HepG2 (cell line): ENCODE measurements around the gene IFI35. TPM values are rescaled to one million over a fixed set of nuclear protein-coding genes. Genes with fewer than 3 reads are reported as not detected.
A peak's percentile ranks its signal among the peaks of the same experiment; 100 is the strongest.

Experiments
- BRF2 ChIP-seq: sonication (generic); formaldehyde crosslinking; IDR thresholded peaks from 2 replicates; pipeline ENCODE4 v1.8.1; 2022; ENCODE audit warnings: mild to moderate bottlenecking, missing genetic modification reagents
- CEBPG ChIP-seq: IDR thresholded peaks from 2 replicates; pipeline ENCODE4 v1.6.1; 2016
- ESRRA ChIP-seq: sonication (generic); formaldehyde crosslinking; IDR thresholded peaks from 2 replicates; pipeline ENCODE4 v1.5.1; 2020; ENCODE audit warnings: mild to moderate bottlenecking, low read depth, missing genetic modification reagents
- FOSL2 ChIP-seq: sonication (generic); formaldehyde crosslinking; IDR thresholded peaks from 2 replicates; pipeline ENCODE4 v1.4.0; 2020; ENCODE audit warnings: missing genetic modification reagents
- KDM1A ChIP-seq: IDR thresholded peaks from 2 replicates; pipeline ENCODE4 v1.6.1; 2016; ENCODE audit warnings: missing compliant biosample characterization
- MTERF4 ChIP-seq: sonication (generic); formaldehyde crosslinking; IDR thresholded peaks from 2 replicates; pipeline ENCODE4 v1.8.0; 2023; ENCODE audit warnings: mild to moderate bottlenecking, missing genetic modification reagents
- MXD1 ChIP-seq: sonication (generic); formaldehyde crosslinking; IDR thresholded peaks from 2 replicates; pipeline ENCODE4 v1.4.0; 2020; ENCODE audit warnings: mild to moderate bottlenecking, missing genetic modification reagents
- NPAS2 ChIP-seq: sonication (generic); formaldehyde crosslinking; IDR thresholded peaks from 2 replicates; pipeline ENCODE4 v1.8.0; 2022; ENCODE audit warnings: mild to moderate bottlenecking, missing genetic modification reagents, borderline replicate concordance
- NR2F6 ChIP-seq, 2 experiments: IDR thresholded peaks; 2 replicates each; pipeline ENCODE4 v1.6.1; 2016; ENCODE audit warnings: antibody characterized with exemption in 1 of 2, mild to moderate bottlenecking in 1 of 2
- PAWR ChIP-seq: sonication (generic); formaldehyde crosslinking; IDR thresholded peaks from 2 replicates; pipeline ENCODE4 v1.4.0; 2020; ENCODE audit warnings: missing genetic modification reagents, mild to moderate bottlenecking, borderline replicate concordance
- POLR2G ChIP-seq: fragments of 200-400 bp; formaldehyde crosslinking; IDR thresholded peaks from 2 replicates; pipeline ENCODE4 v1.6.1; 2018; ENCODE audit warnings: mild to moderate bottlenecking, low read depth, low read length, moderate library complexity
- SIX1 ChIP-seq: sonication (generic); formaldehyde crosslinking; IDR thresholded peaks from 2 replicates; pipeline ENCODE4 v1.4.0; 2020; ENCODE audit warnings: missing genetic modification reagents, borderline replicate concordance
- SMAD3 ChIP-seq: sonication (generic); formaldehyde crosslinking; IDR thresholded peaks from 2 replicates; pipeline ENCODE4 v1.4.0; 2020; ENCODE audit warnings: missing genetic modification reagents
- ZGPAT ChIP-seq: IDR thresholded peaks from 2 replicates; pipeline ENCODE4 v1.6.1; 2016; ENCODE audit warnings: mild to moderate bottlenecking
- ZMYM3 ChIP-seq: sonication (generic); formaldehyde crosslinking; IDR thresholded peaks from 2 replicates; pipeline ENCODE4 v1.5.1; 2020; ENCODE audit warnings: mild to moderate bottlenecking, missing genetic modification reagents
- ZMYM4 ChIP-seq: sonication (generic); formaldehyde crosslinking; IDR thresholded peaks from 2 replicates; pipeline ENCODE4 v1.8.1; 2023; ENCODE audit warnings: mild to moderate bottlenecking, missing genetic modification reagents
- ZNF3 ChIP-seq: IDR thresholded peaks from 2 replicates; pipeline ENCODE4 v1.7.0; 2017; ENCODE audit warnings: inconsistent platforms
- ZNF33B ChIP-seq: sonication (generic); formaldehyde crosslinking; IDR thresholded peaks from 2 replicates; pipeline ENCODE4 v1.5.1; 2020; ENCODE audit warnings: mild to moderate bottlenecking, missing genetic modification reagents
- ZNF362 ChIP-seq: sonication (generic); formaldehyde crosslinking; IDR thresholded peaks from 2 replicates; pipeline ENCODE4 v1.4.0; 2020; ENCODE audit warnings: missing genetic modification reagents, mild to moderate bottlenecking, borderline replicate concordance
- ZNF777 ChIP-seq: sonication (generic); formaldehyde crosslinking; IDR thresholded peaks from 2 replicates; pipeline ENCODE4 v1.4.0; 2020; ENCODE audit warnings: missing genetic modification reagents
- ZNF781 ChIP-seq: sonication (generic); formaldehyde crosslinking; IDR thresholded peaks from 2 replicates; pipeline ENCODE4 v1.5.1; 2020; ENCODE audit warnings: borderline replicate concordance, mild to moderate bottlenecking, missing genetic modification reagents; ENCODE audit errors: not compliant biosample characterization
- ZNF784 ChIP-seq: sonication (generic); formaldehyde crosslinking; IDR thresholded peaks from 2 replicates; pipeline ENCODE4 v1.5.1; 2020; ENCODE audit warnings: missing genetic modification reagents, mild to moderate bottlenecking, borderline replicate concordance
- ZSCAN31 ChIP-seq: sonication (generic); formaldehyde crosslinking; IDR thresholded peaks from 2 replicates; pipeline ENCODE4 v1.5.0; 2020; ENCODE audit warnings: low read depth, mild to moderate bottlenecking, missing genetic modification reagents
- polyA plus RNA-seq, 8 experiments: library from polyadenylated mRNA; depleted of rRNA in 3 of 8; stranded (reverse) in 7 of 8; unstranded in 1 of 8; fragments of >200 nt; fragmentation: Illumina TruSeq in 4 of 8; extraction: Trizol in 4 of 8; gene quantifications; 2 replicates each; pipeline versions ENCODE4 v1.2.1 to v1.2.3, GENCODE V29; 2011 to 2016; ENCODE audit warnings: low read depth in 4 of 8, missing spikeins in 1 of 8, mixed read lengths in 1 of 8; ENCODE audit not compliant: insufficient read depth in 1 of 8
- total RNA-seq, 5 experiments: library from RNA; depleted of rRNA; stranded (reverse); fragments of >200 nt; fragmentation: Illumina TruSeq; extraction: Trizol; gene quantifications; 2 replicates each; pipeline ENCODE4 v1.2.3, GENCODE V29; 2016; ENCODE audit warnings: low read depth in 1 of 5

IFI35 gene
- total and polyA plus RNA-seq, 2 of the 13 experiments (the other 11 are each of a cell fraction or from before 2014, with no cell fraction given) = 28.9 to 38.1 TPM

- TF ChIP-seq NPAS2 (CRISPR knock-in tag) = no peak
- TF ChIP-seq FOSL2 (CRISPR knock-in tag) = peak; percentile 21; the same call in 1 of the 2 replicates
- no peak; the same call in 1 of the 2 replicates for TF ChIP-seq ESRRA
- no peak for TF ChIP-seq ZNF3
- 0 out of 2 replicates have a peak, but pooled peaks have one; percentile 30 for TF ChIP-seq ZMYM4 (CRISPR knock-in tag)
- TF ChIP-seq ZMYM3 = peak; percentile 87
- TF ChIP-seq MTERF4 (CRISPR knock-in tag) = 0 out of 2 replicates have a peak, but pooled peaks have one; percentile 23
- peak; percentile 45; the same call in 1 of the 2 replicates for TF ChIP-seq ZNF784 (CRISPR knock-in tag)
- 0 out of 2 replicates have a peak, but pooled peaks have one; percentile 13 for TF ChIP-seq SIX1
- TF ChIP-seq ZNF781 (CRISPR knock-in tag) = no peak
- TF ChIP-seq ZSCAN31 (CRISPR knock-in tag) = peak; percentile 72; the same call in 1 of the 2 replicates
- peak; percentile 68 for TF ChIP-seq ZGPAT (CRISPR knock-in tag)
- TF ChIP-seq CEBPG (CRISPR knock-in tag) = peak; percentile 68; the same call in 1 of the 2 replicates
- peak; percentile 87; the same call in 1 of the 2 replicates for TF ChIP-seq SMAD3 (CRISPR knock-in tag)
- TF ChIP-seq KDM1A = peak; percentile 64; the same call in 1 of the 2 replicates
- TF ChIP-seq ZNF33B = peak; percentile 37; the same call in 1 of the 2 replicates
- no peak for TF ChIP-seq PAWR (CRISPR knock-in tag)
- TF ChIP-seq MXD1 (CRISPR knock-in tag) = peak; percentile 36; the same call in 1 of the 2 replicates
- TF ChIP-seq ZNF777 = 0 out of 2 replicates have a peak, but pooled peaks have one; percentile 6
- peak; percentile 77 for TF ChIP-seq POLR2G
- TF ChIP-seq NR2F6 (IDR thresholded peaks at IDR 0.05) = no peak; the same call in 1 of the 2 replicates
- TF ChIP-seq NR2F6 (CRISPR knock-in tag; IDR thresholded peaks at IDR 0.05) = peak; percentile 28; the same call in 1 of the 2 replicates
- no peak for TF ChIP-seq BRF2 (CRISPR knock-in tag)
- peak; percentile 25; the same call in 1 of the 2 replicates for TF ChIP-seq ZNF362
Measured at GRCh38 chr17:43006639-43007551, at the start of gene IFI35 (continued).
